PC-9 (cell line): Measurements from ENCODE around the gene RAB29.
"Not testable (repeated sequence)": the region's sequence is repeated elsewhere in the genome, so short reads cannot be mapped to it uniquely, and the experiment has no call there.

Experiments used
- CTCF ChIP-seq: fragments of 200-600 bp; sonication (generic); conservative IDR thresholded peaks from 2 replicates; pipeline ENCODE4 v1.6.1; 2017; ENCODE audit warnings: mixed run types, antibody characterized with exemption, mild to moderate bottlenecking, moderate library complexity
- EZH2 ChIP-seq: fragments of 200-600 bp; sonication (generic); IDR thresholded peaks from 2 replicates; pipeline ENCODE4 v1.8.0; 2017; ENCODE audit warnings: antibody characterized with exemption, low read depth

- not testable (repeated sequence) for TF ChIP-seq EZH2, CTCF
Observed at GRCh38 chr1:205823260-205823659, 48.0 kb upstream of the RAB29 start.
